Measurements from ENCODE around the gene CLEC17A.

GRCh38 chr19:14554382-14554812 is 28.5 kb upstream of the CLEC17A start:
- TF ChIP-seq CTCF (IDR thresholded peaks at IDR 0.05), result no peak
- no peak for TF ChIP-seq POLR2AphosphoS5 (IDR thresholded peaks at IDR 0.05; ENCODE audit: insufficient read depth in 1 of 2, low read depth in 1 of 2)
